ENCODE data around the gene PHC3.
A peak's percentile ranks its signal among the peaks of the same experiment; 100 is the strongest.
"Not testable (repeated sequence)": the region's sequence is repeated elsewhere in the genome, so short reads cannot be mapped to it uniquely, and the experiment has no call there.

PHC3 gene

GRCh38 chr3:170117134-170117533 lies 64.4 kb downstream of the PHC3 start:
- peak in 1 of 2 experiments; percentile 6 for DNase-seq

- DNase-seq: not testable (repeated sequence)
Observed at GRCh38 chr3:170114165-170114564, 67.4 kb downstream of the PHC3 start.

GRCh38 chr3:170111147-170111771 lies 70.3 kb downstream of the PHC3 start:
- no peak for DNase-seq

GRCh38 chr3:170109579-170110293 lies 71.8 kb downstream of the PHC3 start:
- DNase-seq: no peak

GRCh38 chr3:170108955-170109354 lies 72.6 kb downstream of the PHC3 start:
- DNase-seq: no peak

- no peak for DNase-seq
Observed at GRCh38 chr3:170107941-170108340, 73.6 kb downstream of the PHC3 start.

GRCh38 chr3:170102431-170102830 lies 79.1 kb downstream of the PHC3 start:
- no peak for DNase-seq

GRCh38 chr3:170100944-170101343 lies 80.6 kb downstream of the PHC3 start:
- DNase-seq: no peak

- DNase-seq: no peak
Observed at GRCh38 chr3:170098753-170099152, 82.8 kb downstream of the PHC3 start.

GRCh38 chr3:170096342-170096741 lies 85.2 kb downstream of the PHC3 start:
- DNase-seq: no peak

- DNase-seq: no peak
Observed at GRCh38 chr3:170095771-170096170, 85.8 kb downstream of the PHC3 start.

GRCh38 chr3:170092907-170093306 lies 88.6 kb downstream of the PHC3 start:
- no peak for DNase-seq

- no peak for DNase-seq
Observed at GRCh38 chr3:170090601-170090981, 90.9 kb downstream of the PHC3 start.

- no peak for DNase-seq
Observed at GRCh38 chr3:170089862-170090600, 91.5 kb downstream of the PHC3 start.

- no peak for DNase-seq
Observed at GRCh38 chr3:170085396-170085795, 96.1 kb downstream of the PHC3 start.

- DNase-seq: no peak
Observed at GRCh38 chr3:170083343-170083742, 98.2 kb downstream of the PHC3 start.

GRCh38 chr3:170081079-170081741 lies 100.3 kb downstream of the PHC3 start:
- no peak for DNase-seq

- DNase-seq: no peak
Observed at GRCh38 chr3:170080605-170081004, 100.9 kb downstream of the PHC3 start.

GRCh38 chr3:170079536-170080165 lies 101.9 kb downstream of the PHC3 start:
- no peak for DNase-seq

GRCh38 chr3:170078620-170079281 lies 102.8 kb downstream of the PHC3 start:
- peak in 1 of 2 experiments; percentile 14 for DNase-seq

- DNase-seq: no peak
Observed at GRCh38 chr3:170077361-170077760, 104.2 kb downstream of the PHC3 start.

- DNase-seq: no peak
Observed at GRCh38 chr3:170076715-170077238, 104.8 kb downstream of the PHC3 start.
